HEK293 (cell line): ENCODE data around the gene RILPL2.

ENCODE experiments used
- ZNF596 ChIP-seq: fragments of 450-650 bp; IDR thresholded peaks from 2 replicates; pipeline ENCODE4 v1.5.0; 2018; ENCODE audit warnings: missing biosample characterization, mild to moderate bottlenecking, missing genetic modification characterization, moderate library complexity
- TF ChIP-seq, protein P1 (sequence below): fragments of 450-650 bp; formaldehyde crosslinking; conservative IDR thresholded peaks from 2 replicates; pipeline ENCODE4 v1.5.1; 2016; ENCODE audit warnings: low read depth, missing biosample characterization, missing genetic modification characterization

DNA sequence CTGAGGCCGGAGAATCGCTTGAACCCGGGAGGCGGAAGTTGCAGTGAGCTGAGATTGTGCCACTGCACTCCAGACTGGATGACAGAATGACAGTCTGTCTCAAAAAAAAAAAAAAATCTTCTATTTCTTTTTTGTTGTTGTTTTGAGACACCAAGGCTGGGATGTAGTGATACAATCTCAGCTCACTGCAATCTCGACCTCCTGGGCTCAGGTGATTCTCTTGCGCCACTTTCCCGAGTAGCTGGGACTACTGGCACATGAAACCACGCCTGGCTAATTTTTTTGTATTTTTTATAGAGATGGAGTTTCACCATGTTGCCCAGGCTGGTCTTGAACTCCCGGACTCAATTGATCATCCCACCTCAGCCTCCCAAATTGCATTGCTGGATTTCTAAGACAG, 14.2 kb upstream of the RILPL2 start:
- no peak for TF ChIP-seq ZNF596
- TF ChIP-seq, protein P1, sequence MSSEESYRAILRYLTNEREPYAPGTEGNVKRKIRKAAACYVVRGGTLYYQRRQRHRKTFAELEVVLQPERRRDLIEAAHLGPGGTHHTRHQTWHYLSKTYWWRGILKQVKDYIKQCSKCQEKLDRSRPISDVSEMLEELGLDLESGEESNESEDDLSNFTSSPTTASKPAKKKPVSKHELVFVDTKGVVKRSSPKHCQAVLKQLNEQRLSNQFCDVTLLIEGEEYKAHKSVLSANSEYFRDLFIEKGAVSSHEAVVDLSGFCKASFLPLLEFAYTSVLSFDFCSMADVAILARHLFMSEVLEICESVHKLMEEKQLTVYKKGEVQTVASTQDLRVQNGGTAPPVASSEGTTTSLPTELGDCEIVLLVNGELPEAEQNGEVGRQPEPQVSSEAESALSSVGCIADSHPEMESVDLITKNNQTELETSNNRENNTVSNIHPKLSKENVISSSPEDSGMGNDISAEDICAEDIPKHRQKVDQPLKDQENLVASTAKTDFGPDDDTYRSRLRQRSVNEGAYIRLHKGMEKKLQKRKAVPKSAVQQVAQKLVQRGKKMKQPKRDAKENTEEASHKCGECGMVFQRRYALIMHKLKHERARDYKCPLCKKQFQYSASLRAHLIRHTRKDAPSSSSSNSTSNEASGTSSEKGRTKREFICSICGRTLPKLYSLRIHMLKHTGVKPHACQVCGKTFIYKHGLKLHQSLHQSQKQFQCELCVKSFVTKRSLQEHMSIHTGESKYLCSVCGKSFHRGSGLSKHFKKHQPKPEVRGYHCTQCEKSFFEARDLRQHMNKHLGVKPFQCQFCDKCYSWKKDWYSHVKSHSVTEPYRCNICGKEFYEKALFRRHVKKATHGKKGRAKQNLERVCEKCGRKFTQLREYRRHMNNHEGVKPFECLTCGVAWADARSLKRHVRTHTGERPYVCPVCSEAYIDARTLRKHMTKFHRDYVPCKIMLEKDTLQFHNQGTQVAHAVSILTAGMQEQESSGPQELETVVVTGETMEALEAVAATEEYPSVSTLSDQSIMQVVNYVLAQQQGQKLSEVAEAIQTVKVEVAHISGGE: no peak
